Gastroesophageal sphincter (tissue), 4 donors: ENCODE data around the gene ZNF200. TPM values are rescaled to one million over a fixed set of nuclear protein-coding genes. Genes with fewer than 3 reads are reported as not detected.

Experiments
- ATAC-seq: fragments of 150-250 bp; one replicate; pipeline ENCODE4 v1.9.1; 2016; ENCODE audit warnings: mild to moderate bottlenecking, moderate library complexity
- H3K27ac ChIP-seq, 4 donors: fragments of 200-600 bp; sonication (generic) in 3 of 4; 1 replicate in 3 of 4; 2 replicates in 1 of 4; pipeline ENCODE4 v1.5.1; 2016 to 2019
- H3K27me3 ChIP-seq: fragments of 200-600 bp; sonication (generic); one replicate; pipeline ENCODE4 v1.5.1; 2019
- H3K36me3 ChIP-seq, 2 donors: fragments of 200-600 bp; sonication (generic); one replicate each; pipeline ENCODE4 v1.5.1; 2019; ENCODE audit warnings: control low read depth in 1 of 2
- H3K4me1 ChIP-seq, 3 donors: fragments of 200-600 bp; sonication (generic); 1 replicate in 2 of 3; 2 replicates in 1 of 3; pipeline ENCODE4 v1.5.1; 2016 to 2019; ENCODE audit warnings: control low read depth in 2 of 3
- H3K4me3 ChIP-seq, 2 donors: fragments of 200-600 bp; sonication (generic); one replicate each; pipeline ENCODE4 v1.5.1; 2019; ENCODE audit warnings: mild to moderate bottlenecking in 1 of 2, moderate library complexity in 1 of 2
- H3K9me3 ChIP-seq, 3 donors: fragments of 200-600 bp; sonication (generic); one replicate each; pipeline ENCODE4 v1.5.1; 2017 to 2019; ENCODE audit warnings: control low read depth in 2 of 3
- CTCF ChIP-seq, 4 experiments: fragments of 200-600 bp in 2 of 4; fragments of 450-650 bp in 2 of 4; sonication (generic) in 1 of 4; IDR thresholded peaks; one replicate each; pipeline ENCODE4 v1.5.1; 2017 to 2019; ENCODE audit warnings: antibody characterized with exemption in 4 of 4, mild to moderate bottlenecking in 2 of 4, moderate library complexity in 2 of 4
- EP300 ChIP-seq: sonication (generic); formaldehyde crosslinking; IDR thresholded peaks from one replicate; pipeline ENCODE4 v1.6.1; 2017; ENCODE audit warnings: antibody characterized with exemption, mild to moderate bottlenecking
- POLR2A ChIP-seq, 2 donors: fragments of 450-650 bp; IDR thresholded peaks; one replicate each; pipeline ENCODE4 v1.6.1; 2017; ENCODE audit warnings: antibody characterized with exemption in 2 of 2, mild to moderate bottlenecking in 2 of 2, moderate library complexity in 1 of 2
- POLR2AphosphoS5 ChIP-seq: sonication (generic); formaldehyde crosslinking; IDR thresholded peaks from one replicate; pipeline ENCODE4 v1.6.1; 2017; ENCODE audit warnings: antibody characterized with exemption
- WGBS, 2 donors: methylation state at CpG; one replicate each; pipeline ENCODE4 v1.1.5; 2018; ENCODE audit warnings: low coverage in 1 of 2; 5-methylcytosine and 5-hydroxymethylcytosine counted together
- total RNA-seq, 4 donors: library from RNA; depleted of rRNA; stranded (reverse); fragments of >200 nt; gene quantifications; one replicate each; pipeline ENCODE4 v1.1.0, GENCODE V29; 2016

The ZNF200 gene
- total RNA-seq, 4 donors from 2014 or later = 5.2 to 11.8 (median 8.0) TPM

DNA sequence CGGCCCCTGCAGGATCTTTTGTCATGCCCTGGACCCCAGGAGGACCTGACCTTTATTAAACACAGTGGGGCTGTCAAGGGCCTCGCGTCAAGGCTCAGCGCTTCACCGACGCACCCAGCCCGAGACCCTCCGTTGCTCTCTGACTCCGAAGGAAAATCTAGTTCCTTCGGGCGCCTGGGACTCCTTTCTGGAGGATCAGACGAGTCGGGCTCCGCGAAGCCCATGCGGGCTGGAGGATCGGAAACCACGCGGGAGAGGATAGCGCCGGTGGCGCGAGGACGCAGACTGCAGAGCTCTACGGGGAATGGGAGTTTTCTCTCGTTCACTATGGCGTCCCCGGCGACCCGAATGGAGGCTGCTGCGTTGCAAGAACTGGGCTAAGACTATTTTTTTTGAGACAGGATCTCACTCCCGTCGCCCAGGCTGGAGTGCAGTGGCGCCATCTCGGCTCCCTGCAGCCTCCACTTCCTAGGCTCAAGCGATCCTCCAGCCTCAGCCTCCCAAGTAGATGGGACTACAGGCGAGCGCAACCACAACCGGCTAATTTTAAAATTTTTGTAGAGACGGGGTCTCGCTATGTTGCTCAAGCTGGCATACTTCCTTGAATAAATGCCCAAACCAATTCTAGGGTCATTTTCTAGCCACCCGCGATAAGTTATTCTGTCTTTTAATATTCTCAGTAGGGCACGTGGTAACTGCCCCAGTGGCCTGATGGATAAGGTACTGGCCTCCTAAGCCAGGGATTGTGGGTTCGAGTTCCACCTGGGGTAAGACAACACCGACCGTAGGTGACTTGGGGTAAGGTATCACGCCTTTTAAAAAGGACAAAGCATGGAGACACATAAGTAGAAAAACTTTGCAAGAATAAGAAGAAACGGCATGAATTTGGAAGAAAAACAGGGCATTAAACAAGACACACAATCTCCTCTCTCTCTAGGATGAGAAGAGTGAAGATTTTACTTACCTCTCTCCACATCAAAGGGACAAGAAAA lies 41.4 kb downstream of the ZNF200 start:
- 81 to 96% methylated on average over 4 to 11 of the region's 49 CpGs for WGBS, 2 donors
- TF ChIP-seq CTCF (IDR thresholded peaks at IDR 0.05) = no peak
- no peak for TF ChIP-seq EP300
- no peak for TF ChIP-seq POLR2AphosphoS5
- no peak for TF ChIP-seq POLR2A (IDR thresholded peaks at IDR 0.05)
- ATAC-seq = no peak
- Histone ChIP-seq H3K27me3 (peaks cover 95% of the 10 kb centered on the region), H3K36me3 (no peaks in the 10 kb centered on the region), H3K4me3 (no peak overlapping the region), H3K9me3 (peaks cover 0 to 6% (median 0%) of the 10 kb centered on the region in 3 donors), H3K4me1 (peaks cover 0 to 28% (median 3%) of the 10 kb centered on the region in 3 donors), H3K27ac (no peak overlapping the region)

DNA sequence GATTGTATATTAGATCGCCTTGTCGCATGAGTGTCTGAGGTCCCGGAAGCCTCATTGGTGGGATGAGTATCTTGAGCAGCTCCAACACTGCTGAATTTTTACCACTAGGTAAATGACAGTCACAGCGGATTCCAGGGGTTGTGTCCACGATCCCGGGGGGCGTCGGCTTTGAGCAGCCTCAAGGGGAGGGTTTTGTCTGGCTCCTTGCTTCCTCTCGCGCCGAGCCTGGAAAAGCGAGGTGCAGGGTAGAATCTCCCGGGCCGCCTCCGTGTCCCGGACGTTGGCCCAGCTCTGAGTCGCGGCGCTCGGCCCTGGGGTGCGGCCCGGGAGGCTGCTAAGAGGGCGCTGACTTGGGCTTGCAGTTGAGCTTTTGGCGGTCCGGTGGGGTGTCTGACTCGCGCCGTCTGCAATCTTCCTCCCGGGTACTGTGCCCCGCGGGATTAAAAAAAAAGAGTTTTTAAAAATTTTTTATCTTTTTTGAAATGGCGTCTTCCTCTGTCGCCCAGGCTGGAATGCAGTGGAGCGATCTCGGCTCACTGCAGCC lies 42.4 kb downstream of the ZNF200 start:
- H3K4me3 ChIP-seq = no peak overlapping the region
- no peak for ATAC-seq
- H3K27ac ChIP-seq = no peak overlapping the region
- peaks cover 0 to 34% (median 3%) of the 10 kb centered on the region in 3 donors for H3K4me1 ChIP-seq
- TF ChIP-seq POLR2A (IDR thresholded peaks at IDR 0.05) = no peak
- TF ChIP-seq POLR2AphosphoS5 = no peak
- no peak for TF ChIP-seq CTCF (IDR thresholded peaks at IDR 0.05)
- H3K27me3 ChIP-seq = peaks cover 98% of the 10 kb centered on the region
- no peaks in the 10 kb centered on the region for H3K36me3 ChIP-seq
- H3K9me3 ChIP-seq = peaks cover 0 to 6% (median 0%) of the 10 kb centered on the region in 3 donors
- 54 to 64% methylated on average over 12 to 14 of the region's 36 CpGs for WGBS, 2 donors

GRCh38 chr16:3190949-3191353 lies 44.0 kb downstream of the ZNF200 start:
- H3K9me3 ChIP-seq = peaks cover 0 to 6% (median 0%) of the 10 kb centered on the region in 3 donors
- H3K4me1 ChIP-seq = peaks cover 0 to 34% (median 3%) of the 10 kb centered on the region in 3 donors
- 4 to 9% methylated on average over 9 to 13 of the region's 16 CpGs for WGBS, 2 donors
- peaks cover 100% of the 10 kb centered on the region for H3K27me3 ChIP-seq
- H3K27ac ChIP-seq = no peak overlapping the region
- TF ChIP-seq CTCF (IDR thresholded peaks at IDR 0.05) (no peak), EP300 (no peak), POLR2A (IDR thresholded peaks at IDR 0.05) (no peak), POLR2AphosphoS5 (no peak)
- H3K36me3 ChIP-seq = no peaks in the 10 kb centered on the region
- ATAC-seq = no peak
- H3K4me3 ChIP-seq = no peak overlapping the region

- 0 to 13% methylated on average over 1 to 11 of the region's 11 CpGs for WGBS, 2 donors
- H3K27me3 ChIP-seq = peaks cover 100% of the 10 kb centered on the region
These were observed 45.1 kb downstream of the ZNF200 start for GRCh38 chr16:3189869-3190268.

More at GRCh38 chr16:3189869-3190268, 45.1 kb downstream of the ZNF200 start:
- TF ChIP-seq EP300 = no peak
- no peak for TF ChIP-seq CTCF (IDR thresholded peaks at IDR 0.05)
- no peak for TF ChIP-seq POLR2AphosphoS5
- no peak for TF ChIP-seq POLR2A (IDR thresholded peaks at IDR 0.05)
- ATAC-seq = no peak
- H3K4me3 ChIP-seq = no peak overlapping the region
- peaks cover 0 to 34% (median 3%) of the 10 kb centered on the region in 3 donors for H3K4me1 ChIP-seq
- no peak overlapping the region for H3K27ac ChIP-seq
- peaks cover 0 to 6% (median 0%) of the 10 kb centered on the region in 3 donors for H3K9me3 ChIP-seq
- H3K36me3 ChIP-seq = no peaks in the 10 kb centered on the region
